Activated CD8-positive, alpha-beta T cell treated with anti-CD3 and anti-CD28 coated beads for 36 hours (primary cell): ENCODE measurements around the gene CETN1. TPM values are rescaled to one million over a fixed set of nuclear protein-coding genes. Genes with fewer than 3 reads are reported as not detected.
A peak's percentile ranks its signal among the peaks of the same experiment; 100 is the strongest.

Source experiments
- ATAC-seq: fragments of 200-7000 bp; cut with Tn5 transposase; one replicate; pipeline ENCODE4 v1.10.0; 2021; ENCODE audit warnings: mild to moderate bottlenecking, moderate library complexity
- CTCF ChIA-PET: fragments of 350-600 bp; sonication (Branson Sonifier 250); formaldehyde crosslinking; loops from one replicate; lab custom pipeline; 2021; ENCODE audit warnings: antibody characterized with exemption; lab: Charles Lee
- POLR2A ChIA-PET: fragments of 350-600 bp; sonication (Branson Sonifier 250); formaldehyde crosslinking; loops from one replicate; lab custom pipeline; 2021; ENCODE audit warnings: antibody characterized with exemption; lab: Charles Lee
- DNase-seq: peaks from one replicate; pipeline ENCODE4 v3.0.0-alpha.2; 2020
- H3K27ac Mint-ChIP-seq: one replicate; pipeline ENCODE4 v1.8.0; 2021; ENCODE audit warnings: mild to moderate bottlenecking, mixed read lengths
- H3K27me3 Mint-ChIP-seq: one replicate; pipeline ENCODE4 v1.8.0; 2021; ENCODE audit warnings: mixed read lengths
- H3K36me3 Mint-ChIP-seq: one replicate; pipeline ENCODE4 v1.8.0; 2021; ENCODE audit warnings: low read depth, mixed read lengths
- H3K4me1 Mint-ChIP-seq: one replicate; pipeline ENCODE4 v1.8.0; 2021; ENCODE audit warnings: low read depth, mixed read lengths
- H3K4me3 Mint-ChIP-seq: one replicate; pipeline ENCODE4 v1.8.0; 2021; ENCODE audit warnings: mild to moderate bottlenecking, moderate library complexity, mixed read lengths
- H3K9me3 Mint-ChIP-seq: one replicate; pipeline ENCODE4 v1.8.0; 2021; ENCODE audit warnings: mixed read lengths
- CTCF ChIP-seq: fragments of 200-600 bp; IDR thresholded peaks from one replicate; pipeline ENCODE4 v1.8.0; 2022; ENCODE audit warnings: antibody characterized with exemption, mild to moderate bottlenecking
- intact Hi-C: fragments of 100-400 bp; cut with micrococcal nuclease; formaldehyde crosslinking; loops from one replicate; pipeline ENCODE4 v1.10.0; 2022
- total RNA-seq, 2 experiments: library from RNA; stranded (reverse); gene quantifications; one replicate each; pipeline ENCODE4 v1.2.3, GENCODE V29; 2021

CETN1 gene
- total RNA-seq, 2 experiments from 2014 or later, result not detected

DNA sequence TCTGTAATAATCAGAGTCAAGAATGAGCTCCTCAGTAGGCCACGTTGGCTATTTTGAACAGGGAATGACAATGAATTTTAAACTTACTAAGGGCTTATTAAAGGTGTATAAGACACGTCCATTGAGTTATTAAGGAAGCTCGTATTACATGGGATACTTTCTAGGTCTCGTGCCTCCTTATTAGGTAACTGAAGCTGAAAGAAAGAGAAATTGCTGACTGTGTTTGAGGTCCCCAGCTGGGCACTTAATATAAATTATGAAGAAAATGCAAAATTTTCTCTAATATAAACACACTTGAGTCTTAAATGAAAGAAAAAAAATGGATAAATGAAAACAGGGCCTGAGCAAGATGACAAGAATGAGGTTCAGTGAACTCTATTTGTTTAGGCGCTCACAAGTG lies 38.4 kb downstream of the CETN1 start:
- Mint-ChIP-seq H3K36me3 (no peaks in the 10 kb centered on the region), H3K9me3 (no peaks in the 10 kb centered on the region), H3K4me3 (no peak overlapping the region), H3K4me1 (no peaks in the 10 kb centered on the region), H3K27me3 (peaks cover 2% of the 10 kb centered on the region), H3K27ac (no peak overlapping the region)
- intact Hi-C loops, result loop anchor here (10.0 kb wide), 1 partner anchor 354 kb away; the partner anchor contains the start of gene THOC1
- ChIA-PET POLR2A (no interaction called here), CTCF (interaction anchor here (1.1 to 2.0 kb wide), 3 partner anchors 9 to 212 kb away, joined by 4 to 5 read pairs (median 5); no protein-coding TSS in a partner anchor)
- no peak for TF ChIP-seq CTCF
- no peak for ATAC-seq
- no peak for DNase-seq

- intact Hi-C loops, result loop anchor here (5.0 kb wide), 1 partner anchor 211 kb away; no protein-coding TSS in a partner anchor
- Mint-ChIP-seq H3K36me3 (no peaks in the 10 kb centered on the region), H3K27me3 (peaks cover 2% of the 10 kb centered on the region), H3K9me3 (no peaks in the 10 kb centered on the region), H3K4me1 (no peaks in the 10 kb centered on the region), H3K27ac (no peak overlapping the region), H3K4me3 (no peak overlapping the region)
- ChIA-PET CTCF (interaction anchor here (1.0 to 9.0 kb wide), 4 partner anchors 10 to 218 kb away, joined by 3 to 73 read pairs (median 10); no protein-coding TSS in a partner anchor), POLR2A (interaction anchor here (0.6 to 1.3 kb wide), 2 partner anchors 8 to 15 kb away, joined by 3 read pairs; no protein-coding TSS in a partner anchor)
- DNase-seq, result no peak
- ATAC-seq, result no peak
- TF ChIP-seq CTCF, result no peak
These were observed 41.3 kb downstream of the CETN1 start for GRCh38 chr18:621291-622043.

DNA sequence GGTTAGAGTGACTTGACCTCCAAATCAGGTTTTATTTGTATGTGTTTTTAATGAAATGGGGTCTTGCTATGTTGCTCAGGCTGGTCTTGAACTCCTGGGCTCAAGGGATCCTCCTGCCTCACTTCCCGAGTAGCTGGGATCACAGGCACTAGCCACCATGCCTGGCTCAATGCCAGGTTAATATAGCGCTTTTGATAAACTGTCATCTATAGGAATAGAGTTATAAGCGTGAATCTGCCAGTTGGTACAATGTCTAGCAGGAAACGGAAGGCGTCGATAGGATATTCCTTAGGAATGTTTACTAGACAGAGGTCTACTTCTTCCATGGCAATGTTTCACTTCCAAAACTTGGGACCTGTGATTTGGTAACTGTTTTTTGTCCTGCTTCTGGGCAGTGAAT lies 42.1 kb downstream of the CETN1 start:
- peaks cover 2% of the 10 kb centered on the region for H3K27me3 Mint-ChIP-seq
- ATAC-seq (no peak), DNase-seq (no peak)
- no peak overlapping the region for H3K4me3 Mint-ChIP-seq
- intact Hi-C loops, result loop anchor here (5.0 kb wide), 1 partner anchor 210 kb away; no protein-coding TSS in a partner anchor
- H3K36me3 Mint-ChIP-seq, result no peaks in the 10 kb centered on the region
- H3K9me3 Mint-ChIP-seq, result no peaks in the 10 kb centered on the region
- CTCF ChIA-PET, result interaction anchor here (1.4 to 9.0 kb wide), 4 partner anchors 9 to 218 kb away, joined by 5 to 73 read pairs (median 46); no protein-coding TSS in a partner anchor
- TF ChIP-seq CTCF, result no peak
- H3K27ac Mint-ChIP-seq, result no peak overlapping the region
- POLR2A ChIA-PET, result no interaction called here
- no peaks in the 10 kb centered on the region for H3K4me1 Mint-ChIP-seq

GRCh38 chr18:623761-624620 lies 43.8 kb downstream of the CETN1 start:
- peak; percentile 95 for TF ChIP-seq CTCF
- Mint-ChIP-seq H3K36me3 (no peaks in the 10 kb centered on the region), H3K27me3 (peaks cover 2% of the 10 kb centered on the region), H3K9me3 (no peaks in the 10 kb centered on the region), H3K4me3 (no peak overlapping the region), H3K27ac (no peak overlapping the region), H3K4me1 (no peaks in the 10 kb centered on the region)
- POLR2A ChIA-PET, result interaction anchor here (0.9 to 1.7 kb wide), 4 partner anchors 11 to 48 kb away, joined by 3 to 6 read pairs (median 3); partner anchors contain the start of gene TYMS
- CTCF ChIA-PET, result interaction anchor here (0.7 to 9.0 kb wide), 32 partner anchors 8 to 372 kb away, joined by 3 to 73 read pairs (median 4); partner anchors contain the start of genes ENOSF1, THOC1 and TYMS
- DNase-seq (peak; percentile 85), ATAC-seq (peak; percentile 95)
- intact Hi-C loops, result loop anchor here (5.0 kb wide), 1 partner anchor 208 kb away; no protein-coding TSS in a partner anchor
